Measurements from ENCODE around the gene ATP8B4.

ATP8B4 gene

GRCh38 chr15:50140983-50141382 lies 21.9 kb upstream of the ATP8B4 start:
- no peak for TF ChIP-seq CTCF (IDR thresholded peaks at IDR 0.05; ENCODE audit: control insufficient read depth, insufficient read depth, low read depth, low read length, missing control alignments)
- no peak overlapping the region for H3K4me3 ChIP-seq (ENCODE audit: control insufficient read depth, low read depth, low read length)
- DNase-seq (ENCODE audit: low read depth): no peak

GRCh38 chr15:50140098-50140497 lies 21.1 kb upstream of the ATP8B4 start:
- H3K4me3 ChIP-seq (ENCODE audit: control insufficient read depth, low read depth, low read length): no peak overlapping the region
- TF ChIP-seq CTCF (IDR thresholded peaks at IDR 0.05; ENCODE audit: control insufficient read depth, insufficient read depth, low read depth, low read length, missing control alignments): no peak
- DNase-seq (ENCODE audit: low read depth): no peak

- peak; percentile 19 for TF ChIP-seq CTCF (IDR thresholded peaks at IDR 0.05; ENCODE audit: control insufficient read depth, insufficient read depth, low read depth, low read length, missing control alignments)
- DNase-seq (ENCODE audit: low read depth): no peak
- no peak overlapping the region for H3K4me3 ChIP-seq (ENCODE audit: control insufficient read depth, low read depth, low read length)
Observed at GRCh38 chr15:50138391-50138790, 19.4 kb upstream of the ATP8B4 start.

- no peak overlapping the region for H3K4me3 ChIP-seq (ENCODE audit: control insufficient read depth, low read depth, low read length)
- peak; percentile 23 for TF ChIP-seq CTCF (IDR thresholded peaks at IDR 0.05; ENCODE audit: control insufficient read depth, insufficient read depth, low read depth, low read length, missing control alignments)
- no peak for DNase-seq (ENCODE audit: low read depth)
Observed at GRCh38 chr15:50137893-50138292, 18.9 kb upstream of the ATP8B4 start.

GRCh38 chr15:50137330-50137761 lies 18.3 kb upstream of the ATP8B4 start:
- no peak overlapping the region for H3K4me3 ChIP-seq (ENCODE audit: control insufficient read depth, low read depth, low read length)
- TF ChIP-seq CTCF (IDR thresholded peaks at IDR 0.05; ENCODE audit: control insufficient read depth, insufficient read depth, low read depth, low read length, missing control alignments): no peak
- peak; percentile 86 for DNase-seq (ENCODE audit: low read depth)

- TF ChIP-seq CTCF (IDR thresholded peaks at IDR 0.05; ENCODE audit: control insufficient read depth, insufficient read depth, low read depth, low read length, missing control alignments): no peak
- H3K4me3 ChIP-seq (ENCODE audit: control insufficient read depth, low read depth, low read length): no peak overlapping the region
- no peak for DNase-seq (ENCODE audit: low read depth)
Observed at GRCh38 chr15:50135031-50135551, 16.1 kb upstream of the ATP8B4 start.

Measured in AG09309 (cell line).